Hepatocyte (in vitro differentiated cells): ENCODE results near the gene RPP25L. TPM values are rescaled to one million over a fixed set of nuclear protein-coding genes. Genes with fewer than 3 reads are reported as not detected.

Experiments
- DNase-seq: peaks from one replicate; pipeline ENCODE4 v3.0.0-alpha.2; 2016; ENCODE audit warnings: low spot score
- H2AFZ ChIP-seq: fragments of 200-600 bp; sonication (generic); 2 replicates; pipeline ENCODE4 v1.6.0; 2016; ENCODE audit warnings: antibody characterized with exemption, mild to moderate bottlenecking
- H3K27ac ChIP-seq: fragments of 200-600 bp; sonication (generic); 2 replicates; pipeline ENCODE4 v1.5.1; 2016; ENCODE audit warnings: mild to moderate bottlenecking
- H3K27me3 ChIP-seq: fragments of 200-600 bp; sonication (generic); 2 replicates; pipeline ENCODE4 v1.6.1; 2016
- H3K36me3 ChIP-seq: fragments of 200-600 bp; sonication (generic); replicated peaks from 2 replicates; pipeline ENCODE4 v1.5.1; 2016; ENCODE audit warnings: low read depth; ENCODE audit not compliant: insufficient read depth
- H3K4me1 ChIP-seq: fragments of 200-600 bp; sonication (generic); 2 replicates; pipeline ENCODE4 v1.5.1; 2016; ENCODE audit warnings: mild to moderate bottlenecking, moderate library complexity; ENCODE audit not compliant: insufficient read depth
- H3K4me2 ChIP-seq: fragments of 200-600 bp; sonication (generic); 2 replicates; pipeline ENCODE4 v1.6.0; 2016
- H3K4me3 ChIP-seq: fragments of 200-600 bp; sonication (generic); 2 replicates; pipeline ENCODE4 v1.5.1; 2016; ENCODE audit warnings: mild to moderate bottlenecking
- H3K79me2 ChIP-seq: fragments of 200-600 bp; sonication (generic); 2 replicates; pipeline ENCODE4 v1.6.0; 2017; ENCODE audit warnings: mild to moderate bottlenecking
- H3K9me2 ChIP-seq: fragments of 200-600 bp; sonication (generic); replicated peaks from 2 replicates; pipeline ENCODE4 v1.6.0; 2017; ENCODE audit warnings: mild to moderate bottlenecking; ENCODE audit not compliant: insufficient read depth
- H3K9me3 ChIP-seq: fragments of 200-600 bp; sonication (generic); 2 replicates; pipeline ENCODE4 v1.5.1; 2016; ENCODE audit warnings: low read depth, mild to moderate bottlenecking
- H4K20me1 ChIP-seq: fragments of 200-600 bp; sonication (generic); 2 replicates; pipeline ENCODE4 v1.6.0; 2016; ENCODE audit warnings: mild to moderate bottlenecking; ENCODE audit not compliant: insufficient read depth, poor library complexity, severe bottlenecking
- EZH2 ChIP-seq: fragments of 200-600 bp; sonication (generic); IDR thresholded peaks from 2 replicates; pipeline ENCODE4 v1.6.1; 2016; ENCODE audit warnings: antibody characterized with exemption, mild to moderate bottlenecking, borderline replicate concordance
- EZH2phosphoT487 ChIP-seq: fragments of 200-600 bp; sonication (generic); IDR thresholded peaks from one replicate; pipeline ENCODE4 v1.6.1; 2018; ENCODE audit warnings: antibody characterized with exemption, mild to moderate bottlenecking, low read depth, moderate library complexity; ENCODE audit not compliant: unreplicated experiment, severe bottlenecking
- WGBS: methylation state at CpG from one replicate; pipeline ENCODE4 v1.1.6; 2016; ENCODE audit warnings: low lambda C conversion rate; ENCODE audit errors: missing lambda C conversion rate; 5-methylcytosine and 5-hydroxymethylcytosine counted together
- polyA plus RNA-seq: library from polyadenylated mRNA; unstranded; fragments of >200 nt; fragmentation: Nextera tagmentation; extraction: Ambion mirVana; gene quantifications from 2 replicates; pipeline ENCODE4 v1.2.1, GENCODE V29; 2016
- total RNA-seq: library from RNA; depleted of rRNA; stranded (reverse); fragments of >200 nt; gene quantifications from 2 replicates; pipeline ENCODE4 v1.2.3, GENCODE V29; 2014
- TF ChIP-seq, protein P1 (sequence below): fragments of 200-600 bp; sonication (generic); IDR thresholded peaks from 2 replicates; pipeline ENCODE4 v1.5.1; 2016; ENCODE audit warnings: antibody characterized with exemption, mild to moderate bottlenecking; ENCODE audit not compliant: poor library complexity

RPP25L gene, protein sequence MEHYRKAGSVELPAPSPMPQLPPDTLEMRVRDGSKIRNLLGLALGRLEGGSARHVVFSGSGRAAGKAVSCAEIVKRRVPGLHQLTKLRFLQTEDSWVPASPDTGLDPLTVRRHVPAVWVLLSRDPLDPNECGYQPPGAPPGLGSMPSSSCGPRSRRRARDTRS
- 30.0 and 31.5 TPM in 2 replicates for total RNA-seq
- polyA plus RNA-seq, result 31.8 and 35.7 TPM in 2 replicates

DNA sequence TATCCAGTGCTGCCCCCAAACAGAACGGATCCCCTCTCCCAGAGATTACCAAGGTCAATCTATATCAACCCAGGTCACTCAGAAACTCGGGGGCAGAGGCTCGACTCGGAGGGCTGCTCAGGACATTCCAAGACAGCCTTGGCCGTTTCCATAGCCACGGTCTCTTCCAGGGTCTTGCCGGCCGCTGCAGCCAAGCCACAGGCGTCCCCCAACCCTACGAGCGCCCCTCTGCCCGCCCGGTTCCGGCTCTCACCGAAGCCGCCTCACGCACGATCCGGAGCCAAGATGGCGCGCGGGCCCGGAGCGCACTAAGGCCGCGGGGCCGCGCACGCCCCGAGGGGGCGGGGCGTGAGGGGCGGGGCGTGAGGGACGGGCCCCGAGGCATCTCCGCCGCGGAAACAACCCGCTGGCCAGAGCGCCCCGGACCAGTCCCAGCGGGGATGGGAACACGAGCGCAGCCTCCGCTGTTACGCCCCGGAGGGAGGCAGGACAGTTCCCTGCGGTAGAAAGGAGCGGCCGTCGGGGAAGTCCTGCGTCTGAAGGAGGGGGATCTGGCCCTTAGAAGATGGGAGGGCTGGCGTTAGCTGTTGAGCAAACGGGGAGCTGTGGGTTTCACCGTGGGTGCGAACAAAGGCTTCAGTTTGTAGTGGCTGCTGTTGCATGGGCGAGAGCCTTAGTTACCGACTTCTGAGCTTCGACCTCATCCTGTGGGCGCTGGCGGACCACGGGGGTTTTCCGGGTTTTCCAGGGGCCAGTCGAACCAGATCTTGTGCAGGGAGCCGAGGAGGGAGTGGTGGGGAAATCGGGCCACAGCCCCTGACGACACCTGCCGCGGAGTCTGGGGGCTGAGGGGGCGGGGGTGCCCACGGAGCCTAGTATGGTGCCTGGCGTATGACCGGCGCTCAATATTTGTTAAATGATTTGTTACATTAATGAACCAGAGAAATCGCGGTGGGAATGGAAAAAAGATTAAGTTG, at the start of gene RPP25L:
TSS of gene RPP25L (minus strand) at position 287 of the 977 bp plus-strand sequence. CDS start 801 bp downstream, outside the sequence.
- Histone ChIP-seq H3K4me1 (peaks cover 6% of the 10 kb centered on the region), H2AFZ (peak within 1 kb of the TSS; percentile 94), H3K27me3 (no peaks in the 10 kb centered on the region), H3K9me3 (no peaks in the 10 kb centered on the region), H4K20me1 (no peaks in the 10 kb centered on the region), H3K9me2 (no peaks in the 10 kb centered on the region), H3K79me2 (peaks cover 13% of the 10 kb centered on the region), H3K27ac (peak within 1 kb of the TSS; percentile 82), H3K4me3 (peak within 1 kb of the TSS; percentile 67), H3K36me3 (no peaks in the 10 kb centered on the region), H3K4me2 (peak within 1 kb of the TSS; percentile 92)
- 2% methylated on average over 64 of the region's 77 CpGs for WGBS
- TF ChIP-seq, protein P1, sequence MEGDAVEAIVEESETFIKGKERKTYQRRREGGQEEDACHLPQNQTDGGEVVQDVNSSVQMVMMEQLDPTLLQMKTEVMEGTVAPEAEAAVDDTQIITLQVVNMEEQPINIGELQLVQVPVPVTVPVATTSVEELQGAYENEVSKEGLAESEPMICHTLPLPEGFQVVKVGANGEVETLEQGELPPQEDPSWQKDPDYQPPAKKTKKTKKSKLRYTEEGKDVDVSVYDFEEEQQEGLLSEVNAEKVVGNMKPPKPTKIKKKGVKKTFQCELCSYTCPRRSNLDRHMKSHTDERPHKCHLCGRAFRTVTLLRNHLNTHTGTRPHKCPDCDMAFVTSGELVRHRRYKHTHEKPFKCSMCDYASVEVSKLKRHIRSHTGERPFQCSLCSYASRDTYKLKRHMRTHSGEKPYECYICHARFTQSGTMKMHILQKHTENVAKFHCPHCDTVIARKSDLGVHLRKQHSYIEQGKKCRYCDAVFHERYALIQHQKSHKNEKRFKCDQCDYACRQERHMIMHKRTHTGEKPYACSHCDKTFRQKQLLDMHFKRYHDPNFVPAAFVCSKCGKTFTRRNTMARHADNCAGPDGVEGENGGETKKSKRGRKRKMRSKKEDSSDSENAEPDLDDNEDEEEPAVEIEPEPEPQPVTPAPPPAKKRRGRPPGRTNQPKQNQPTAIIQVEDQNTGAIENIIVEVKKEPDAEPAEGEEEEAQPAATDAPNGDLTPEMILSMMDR, result no peak
- TF ChIP-seq EZH2, result no peak
- TF ChIP-seq EZH2phosphoT487, result no peak
- DNase-seq, result peak; percentile 96

DNA sequence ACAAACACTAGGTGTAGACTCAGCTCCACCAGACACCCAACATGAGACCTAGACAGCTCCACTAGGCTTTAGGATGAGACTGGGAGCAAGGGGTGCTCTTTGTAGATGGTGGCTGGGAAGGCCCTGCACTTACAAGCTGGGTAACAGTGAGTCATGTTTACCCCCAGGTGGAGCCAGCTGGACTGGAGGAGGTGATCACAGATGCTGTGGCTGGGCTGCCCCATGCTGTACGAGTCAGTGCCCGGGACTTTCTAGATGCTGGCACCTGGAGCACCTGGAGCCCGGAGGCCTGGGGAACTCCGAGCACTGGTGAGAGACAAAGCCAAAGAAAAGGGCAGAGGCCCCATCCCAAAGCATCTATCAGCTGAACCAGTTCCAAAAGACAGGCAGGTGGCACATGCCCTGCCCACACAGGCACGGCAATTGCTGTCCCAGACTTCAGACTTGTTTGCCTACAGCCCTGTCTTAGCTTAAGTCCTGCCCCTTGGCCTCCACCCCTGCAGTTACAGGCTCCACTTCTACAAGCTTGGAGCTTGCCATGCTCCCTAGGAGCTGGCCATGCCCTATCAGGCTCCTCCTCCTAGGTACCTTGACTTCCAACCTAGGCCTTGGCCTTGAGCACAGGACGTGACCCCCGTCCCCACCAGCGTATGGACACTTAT, 47.8 kb upstream of the RPP25L start:
- Histone ChIP-seq H3K4me3 (no peak overlapping the region), H3K4me2 (no peak overlapping the region), H3K27ac (no peak overlapping the region), H3K36me3 (no peaks in the 10 kb centered on the region), H2AFZ (no peak overlapping the region), H3K9me3 (no peaks in the 10 kb centered on the region), H3K79me2 (peaks cover 5% of the 10 kb centered on the region), H4K20me1 (no peaks in the 10 kb centered on the region), H3K9me2 (no peaks in the 10 kb centered on the region), H3K4me1 (peaks cover 13% of the 10 kb centered on the region), H3K27me3 (no peaks in the 10 kb centered on the region)
- peak; percentile 13 for DNase-seq
- 96% methylated on average over 8 of the region's 8 CpGs for WGBS
- TF ChIP-seq EZH2 (no peak), EZH2phosphoT487 (no peak)
- TF ChIP-seq, protein P1, result no peak

GRCh38 chr9:34658461-34658860, 46.6 kb upstream of the RPP25L start:
- no peak overlapping the region for H3K4me2 ChIP-seq
- peaks cover 12% of the 10 kb centered on the region for H3K4me1 ChIP-seq
- H3K9me3 ChIP-seq, result no peaks in the 10 kb centered on the region
- no peaks in the 10 kb centered on the region for H4K20me1 ChIP-seq
- no peak overlapping the region for H2AFZ ChIP-seq
- no peaks in the 10 kb centered on the region for H3K9me2 ChIP-seq
- no peak overlapping the region for H3K4me3 ChIP-seq
- TF ChIP-seq, protein P1, result no peak
- TF ChIP-seq EZH2 (no peak), EZH2phosphoT487 (no peak)
- H3K36me3 ChIP-seq, result no peaks in the 10 kb centered on the region
- H3K27ac ChIP-seq, result no peak overlapping the region
- peak; percentile 3 for DNase-seq
- WGBS, result 98% methylated on average over 14 of the region's 14 CpGs
- H3K27me3 ChIP-seq, result no peaks in the 10 kb centered on the region
- H3K79me2 ChIP-seq, result peaks cover 5% of the 10 kb centered on the region
